ENCODE results near the gene ZNF613.

DNA sequence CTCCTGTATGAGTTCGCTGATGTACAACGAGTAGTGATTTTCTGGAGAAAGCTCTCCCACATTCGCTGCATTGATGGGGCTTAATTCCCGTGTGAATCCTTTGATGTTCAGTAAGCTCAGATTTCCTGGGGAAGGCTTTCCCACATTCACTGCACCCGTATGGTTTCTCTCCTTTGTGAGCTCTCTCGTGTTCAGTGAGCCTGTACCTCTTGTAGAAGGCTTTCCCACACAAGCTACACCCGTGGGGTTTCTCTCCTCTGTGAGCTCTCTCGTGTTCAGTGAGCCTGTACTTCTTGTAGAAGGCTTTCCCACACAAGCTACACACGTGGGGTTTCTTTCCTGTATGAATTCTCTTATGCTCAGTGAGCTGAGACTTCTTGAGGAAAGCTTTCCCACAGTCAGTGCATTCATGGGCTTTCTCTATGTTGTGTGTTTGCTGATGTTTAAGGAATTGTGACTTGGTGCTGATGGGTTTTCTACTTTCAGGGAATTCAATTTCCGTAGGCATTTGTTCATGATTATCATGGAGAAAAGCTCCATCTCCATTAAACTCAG, 36.0 kb upstream of the ZNF613 start:
- TF ChIP-seq, protein P1, sequence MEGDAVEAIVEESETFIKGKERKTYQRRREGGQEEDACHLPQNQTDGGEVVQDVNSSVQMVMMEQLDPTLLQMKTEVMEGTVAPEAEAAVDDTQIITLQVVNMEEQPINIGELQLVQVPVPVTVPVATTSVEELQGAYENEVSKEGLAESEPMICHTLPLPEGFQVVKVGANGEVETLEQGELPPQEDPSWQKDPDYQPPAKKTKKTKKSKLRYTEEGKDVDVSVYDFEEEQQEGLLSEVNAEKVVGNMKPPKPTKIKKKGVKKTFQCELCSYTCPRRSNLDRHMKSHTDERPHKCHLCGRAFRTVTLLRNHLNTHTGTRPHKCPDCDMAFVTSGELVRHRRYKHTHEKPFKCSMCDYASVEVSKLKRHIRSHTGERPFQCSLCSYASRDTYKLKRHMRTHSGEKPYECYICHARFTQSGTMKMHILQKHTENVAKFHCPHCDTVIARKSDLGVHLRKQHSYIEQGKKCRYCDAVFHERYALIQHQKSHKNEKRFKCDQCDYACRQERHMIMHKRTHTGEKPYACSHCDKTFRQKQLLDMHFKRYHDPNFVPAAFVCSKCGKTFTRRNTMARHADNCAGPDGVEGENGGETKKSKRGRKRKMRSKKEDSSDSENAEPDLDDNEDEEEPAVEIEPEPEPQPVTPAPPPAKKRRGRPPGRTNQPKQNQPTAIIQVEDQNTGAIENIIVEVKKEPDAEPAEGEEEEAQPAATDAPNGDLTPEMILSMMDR (IDR thresholded peaks at IDR 0.05; ENCODE audit: low read depth, low read length, poor library complexity, severe bottlenecking): no peak
- TF ChIP-seq EZH2phosphoT487 (IDR thresholded peaks at IDR 0.05; ENCODE audit: borderline replicate concordance, low read length): no peak

Data from DOHH2 (cell line).